Stimulated activated naive B cell treated with anti-CD40 and anti-IgM and Interleukin-4, amounts not matched to agents 10 μg/mL and 1 μg/mL and 100 μg/mL, for 72 hours (primary cell): ENCODE measurements around the gene IQCH.
"Not testable (repeated sequence)": the region's sequence is repeated elsewhere in the genome, so short reads cannot be mapped to it uniquely, and the experiment has no call there.

Experiments
- ATAC-seq, 2 donors: fragments of 150-1000 bp; cut with Tn5 transposase; replicated peaks; 2 replicates each; pipeline ENCODE4 v1.10.0; 2021; ENCODE audit warnings: moderate library complexity in 1 of 2
- DNase-seq: peaks from one replicate; pipeline ENCODE4 v3.0.0; 2021
- H3K27ac Mint-ChIP-seq: one replicate; pipeline ENCODE4 v1.8.0; 2022; ENCODE audit warnings: mild to moderate bottlenecking, mixed read lengths
- H3K27me3 Mint-ChIP-seq, 2 donors: one replicate each; pipeline ENCODE4 v1.8.0; 2022; ENCODE audit warnings: mixed read lengths in 2 of 2
- H3K36me3 Mint-ChIP-seq, 2 donors: one replicate each; pipeline ENCODE4 v1.8.0; 2022; ENCODE audit warnings: mixed read lengths in 2 of 2, mild to moderate bottlenecking in 1 of 2
- H3K4me1 Mint-ChIP-seq, 2 donors: one replicate each; pipeline ENCODE4 v1.8.0; 2022; ENCODE audit warnings: mixed read lengths in 2 of 2, mild to moderate bottlenecking in 1 of 2
- H3K4me3 Mint-ChIP-seq, 2 donors: one replicate each; pipeline ENCODE4 v1.8.0; 2022; ENCODE audit warnings: mild to moderate bottlenecking in 2 of 2, mixed read lengths in 2 of 2, moderate library complexity in 1 of 2
- H3K9me3 Mint-ChIP-seq, 2 donors: one replicate each; pipeline ENCODE4 v1.8.0; 2022; ENCODE audit warnings: mixed read lengths in 2 of 2, mild to moderate bottlenecking in 1 of 2

IQCH gene

GRCh38 chr15:67415181-67415580, 160.6 kb downstream of the IQCH start:
- Mint-ChIP-seq H3K9me3 (no peaks in the 10 kb centered on the region), H3K27me3 (peaks cover 0 to 4% of the 10 kb centered on the region in 2 donors), H3K36me3 (peaks cover 3 to 8% of the 10 kb centered on the region in 2 donors), H3K27ac (no peak overlapping the region), H3K4me3 (no peak overlapping the region), H3K4me1 (no peaks in the 10 kb centered on the region)
- ATAC-seq (no peak), DNase-seq (no peak)

- ATAC-seq, result no peak
- Mint-ChIP-seq H3K27me3 (peaks cover 0 to 4% of the 10 kb centered on the region in 2 donors), H3K4me3 (no peak overlapping the region), H3K36me3 (peaks cover 3 to 8% of the 10 kb centered on the region in 2 donors), H3K4me1 (no peaks in the 10 kb centered on the region), H3K27ac (no peak overlapping the region), H3K9me3 (no peaks in the 10 kb centered on the region)
- no peak for DNase-seq
These were observed 162.3 kb downstream of the IQCH start for GRCh38 chr15:67416891-67417290.

GRCh38 chr15:67419705-67420104, 165.1 kb downstream of the IQCH start:
- H3K4me1 Mint-ChIP-seq, result no peaks in the 10 kb centered on the region
- no peak overlapping the region for H3K4me3 Mint-ChIP-seq
- no peak for ATAC-seq
- no peaks in the 10 kb centered on the region for H3K9me3 Mint-ChIP-seq
- DNase-seq, result no peak
- H3K27me3 Mint-ChIP-seq, result peaks cover 0 to 3% of the 10 kb centered on the region in 2 donors
- H3K36me3 Mint-ChIP-seq, result peaks cover 0 to 4% of the 10 kb centered on the region in 2 donors
- H3K27ac Mint-ChIP-seq, result peak overlapping the region; percentile 51

DNA sequence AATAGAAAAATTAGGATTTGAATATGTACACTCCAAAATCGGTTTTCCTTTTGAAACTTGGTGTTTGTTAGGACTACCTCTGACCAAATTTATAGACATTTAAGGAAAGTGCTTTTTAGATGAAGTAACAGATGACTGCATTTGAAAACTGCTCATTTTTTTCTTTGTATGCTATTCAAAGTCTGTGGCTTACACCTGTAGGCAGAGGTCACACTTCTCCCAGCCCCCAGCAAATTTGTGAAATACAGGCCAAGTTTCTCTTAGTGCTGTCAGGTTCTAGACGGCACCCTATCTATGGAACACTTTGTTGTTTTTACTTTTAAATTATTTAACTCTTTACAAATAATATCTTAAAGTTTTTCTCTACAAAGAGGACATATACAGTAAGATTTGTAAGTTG, 165.6 kb downstream of the IQCH start:
- Mint-ChIP-seq H3K9me3 (no peaks in the 10 kb centered on the region), H3K27ac (no peak overlapping the region), H3K4me3 (no peak overlapping the region), H3K27me3 (no peaks in the 10 kb centered on the region), H3K4me1 (no peaks in the 10 kb centered on the region), H3K36me3 (no peaks in the 10 kb centered on the region)
- DNase-seq, result no peak
- no peak for ATAC-seq

- Mint-ChIP-seq H3K9me3 (no peaks in the 10 kb centered on the region), H3K27me3 (no peaks in the 10 kb centered on the region), H3K4me3 (no peak overlapping the region), H3K4me1 (no peaks in the 10 kb centered on the region), H3K27ac (no peak overlapping the region), H3K36me3 (no peaks in the 10 kb centered on the region)
- DNase-seq, result no peak
- ATAC-seq, result no peak
These were observed 166.5 kb downstream of the IQCH start for GRCh38 chr15:67421105-67421504.

GRCh38 chr15:67422296-67422695, 167.7 kb downstream of the IQCH start:
- no peaks in the 10 kb centered on the region for H3K9me3 Mint-ChIP-seq

GRCh38 chr15:67433495-67434099, 179.0 kb downstream of the IQCH start:
- H3K9me3 Mint-ChIP-seq, result no peaks in the 10 kb centered on the region
- no peak overlapping the region for H3K4me3 Mint-ChIP-seq
- ATAC-seq (peak in 1 of 2 donors; percentile 43), DNase-seq (no peak)
- peaks cover 11 to 19% of the 10 kb centered on the region in 2 donors for H3K36me3 Mint-ChIP-seq
- no peak overlapping the region for H3K27ac Mint-ChIP-seq
- no peaks in the 10 kb centered on the region for H3K4me1 Mint-ChIP-seq
- H3K27me3 Mint-ChIP-seq, result no peaks in the 10 kb centered on the region

More at GRCh38 chr15:67422296-67422695, 167.7 kb downstream of the IQCH start:
- Mint-ChIP-seq H3K27ac (no peak overlapping the region), H3K4me3 (no peak overlapping the region), H3K4me1 (no peaks in the 10 kb centered on the region), H3K36me3 (no peaks in the 10 kb centered on the region), H3K27me3 (no peaks in the 10 kb centered on the region)
- DNase-seq (no peak), ATAC-seq (no peak)

DNA sequence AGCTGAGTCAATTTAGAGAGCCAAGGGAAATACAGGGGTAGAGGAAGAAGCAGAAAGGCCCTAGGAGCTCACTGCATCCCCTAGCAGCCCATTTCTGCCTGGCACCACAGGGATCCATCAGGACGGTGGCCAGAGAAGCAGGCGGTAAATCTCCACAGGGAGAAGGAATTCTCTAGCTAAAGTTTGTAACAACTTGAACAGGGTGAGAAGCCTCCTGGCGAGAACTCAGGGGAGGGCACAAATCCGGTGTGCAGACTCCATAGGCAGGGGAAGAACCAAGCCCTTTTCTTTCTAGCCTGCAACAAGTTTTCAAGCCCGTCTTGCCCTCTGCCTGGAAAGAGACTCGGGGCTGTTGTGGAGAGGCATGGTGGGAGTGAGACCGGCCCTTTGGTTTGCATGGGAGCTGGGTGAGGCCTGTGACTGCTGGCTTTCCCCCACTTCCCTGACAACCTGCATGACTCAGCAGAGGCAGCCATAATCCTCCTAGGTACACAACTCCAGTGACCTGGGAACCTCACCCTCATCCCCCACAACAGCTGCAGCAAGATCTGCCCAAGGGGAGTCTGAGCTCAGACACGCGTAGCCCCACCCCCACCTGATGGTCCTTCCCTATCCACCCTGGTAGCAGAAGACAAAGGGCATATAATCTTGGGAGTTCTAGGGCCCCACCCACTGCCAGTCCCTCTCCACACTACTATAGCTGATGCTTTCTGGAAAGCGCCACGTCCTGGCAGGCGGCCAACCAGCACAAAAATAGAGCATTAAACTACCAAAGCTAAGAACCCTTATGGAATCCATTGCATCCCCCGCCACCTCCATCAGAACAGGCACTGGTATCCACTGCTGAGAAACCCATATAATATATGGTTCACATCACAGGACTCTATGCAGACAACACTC, 182.0 kb downstream of the IQCH start:
- H3K9me3 Mint-ChIP-seq, H3K4me3 Mint-ChIP-seq, H3K27me3 Mint-ChIP-seq, ATAC-seq, DNase-seq, H3K4me1 Mint-ChIP-seq, H3K27ac Mint-ChIP-seq: not testable (repeated sequence)
- H3K36me3 Mint-ChIP-seq, result peaks cover 19 to 35% of the 10 kb centered on the region in 2 donors

DNA sequence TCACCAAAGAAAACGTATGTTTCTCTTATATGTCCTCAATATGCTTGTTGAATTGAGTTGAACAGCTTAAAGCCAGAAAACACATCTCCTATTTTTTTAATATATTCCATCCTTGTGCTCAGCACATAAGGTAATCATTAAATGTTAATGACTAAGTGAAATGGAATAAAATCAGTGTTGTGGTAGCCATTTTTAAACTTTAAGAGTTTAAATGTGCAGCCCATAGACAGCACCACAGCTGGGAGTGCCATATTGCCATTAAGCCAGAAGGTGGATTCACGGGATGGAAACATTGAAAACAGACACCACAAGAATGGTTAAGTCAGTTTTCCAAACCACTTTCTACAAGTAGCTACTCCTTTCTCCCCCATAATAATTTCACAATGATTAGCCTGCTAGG, 189.5 kb downstream of the IQCH start:
- no peak for DNase-seq
- Mint-ChIP-seq H3K4me3 (no peak overlapping the region), H3K4me1 (no peaks in the 10 kb centered on the region), H3K27me3 (no peaks in the 10 kb centered on the region), H3K27ac (no peak overlapping the region), H3K36me3 (peaks cover 12 to 23% of the 10 kb centered on the region in 2 donors), H3K9me3 (peaks cover 6 to 9% of the 10 kb centered on the region in 2 donors)
- no peak for ATAC-seq

DNA sequence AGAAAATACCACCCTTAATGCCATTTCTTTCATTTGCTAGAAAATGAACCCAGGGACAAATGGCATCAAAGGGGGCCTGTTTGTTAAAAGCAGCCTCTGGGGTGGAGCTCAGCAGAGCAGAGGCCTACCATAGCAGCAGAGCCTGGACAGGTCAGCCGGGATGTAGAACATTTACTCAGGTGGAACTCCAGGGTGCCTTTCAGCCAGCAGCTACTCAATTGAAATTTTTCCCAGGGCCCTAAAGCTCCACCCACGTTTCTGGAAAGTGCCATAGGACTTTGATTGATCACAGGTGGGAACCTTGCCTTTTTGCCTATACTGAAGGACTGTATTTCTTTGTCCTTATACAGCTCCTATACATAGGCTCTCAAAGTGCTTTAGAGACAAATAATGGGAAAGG, 191.9 kb downstream of the IQCH start:
- H3K4me3 Mint-ChIP-seq, result no peak overlapping the region
- DNase-seq (no peak), ATAC-seq (no peak)
- H3K4me1 Mint-ChIP-seq, result no peaks in the 10 kb centered on the region
- H3K36me3 Mint-ChIP-seq, result peaks cover 2 to 4% of the 10 kb centered on the region in 2 donors
- H3K9me3 Mint-ChIP-seq, result peaks cover 3% of the 10 kb centered on the region in 2 donors
- H3K27me3 Mint-ChIP-seq, result no peaks in the 10 kb centered on the region
- H3K27ac Mint-ChIP-seq, result no peak overlapping the region

DNA sequence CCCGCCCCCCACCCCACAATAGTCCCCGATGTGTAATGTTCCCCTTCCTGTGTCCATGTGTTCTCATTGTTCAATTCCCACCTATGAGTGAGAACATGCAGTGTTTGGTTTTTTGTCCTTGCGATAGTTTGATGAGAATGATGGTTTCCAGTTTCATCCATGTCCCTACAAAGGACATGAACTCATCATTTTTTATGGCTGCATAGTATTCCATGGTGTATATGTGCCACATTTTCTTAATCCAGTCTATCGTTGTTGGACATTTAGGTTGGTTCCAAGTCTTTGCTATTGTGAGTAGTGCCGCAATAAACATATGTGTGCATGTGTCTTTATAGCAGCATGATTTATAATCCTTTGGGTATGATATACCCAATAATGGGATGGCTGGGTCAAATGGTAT, 193.8 kb downstream of the IQCH start:
- not testable (repeated sequence) for ATAC-seq

DNA sequence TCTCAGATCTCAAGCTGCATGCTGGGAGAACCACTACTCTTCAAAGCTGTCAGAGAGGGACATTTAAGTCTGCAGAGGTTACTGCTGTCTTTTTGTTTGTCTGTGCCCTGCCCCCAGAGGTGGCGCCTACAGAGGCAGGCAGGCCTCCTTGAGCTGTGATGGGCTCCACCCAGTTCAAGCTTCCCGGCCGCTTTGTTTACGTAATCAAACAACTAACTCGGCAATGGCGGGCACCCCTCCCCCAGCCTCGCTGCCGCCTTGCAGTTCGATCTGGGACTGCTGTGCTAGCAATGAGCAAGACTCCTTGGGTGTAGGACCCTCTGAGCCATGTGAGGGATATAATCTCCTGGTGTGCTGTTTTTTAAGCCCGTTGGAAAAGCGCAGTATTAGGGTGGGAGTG, 199.1 kb downstream of the IQCH start:
- not testable (repeated sequence) for H3K27ac Mint-ChIP-seq, H3K4me3 Mint-ChIP-seq

More for the DNA sequence above, 193.8 kb downstream of the IQCH start:
- H3K4me1 Mint-ChIP-seq, H3K9me3 Mint-ChIP-seq, H3K27ac Mint-ChIP-seq, H3K36me3 Mint-ChIP-seq, DNase-seq, H3K4me3 Mint-ChIP-seq, H3K27me3 Mint-ChIP-seq: not testable (repeated sequence)

DNA sequence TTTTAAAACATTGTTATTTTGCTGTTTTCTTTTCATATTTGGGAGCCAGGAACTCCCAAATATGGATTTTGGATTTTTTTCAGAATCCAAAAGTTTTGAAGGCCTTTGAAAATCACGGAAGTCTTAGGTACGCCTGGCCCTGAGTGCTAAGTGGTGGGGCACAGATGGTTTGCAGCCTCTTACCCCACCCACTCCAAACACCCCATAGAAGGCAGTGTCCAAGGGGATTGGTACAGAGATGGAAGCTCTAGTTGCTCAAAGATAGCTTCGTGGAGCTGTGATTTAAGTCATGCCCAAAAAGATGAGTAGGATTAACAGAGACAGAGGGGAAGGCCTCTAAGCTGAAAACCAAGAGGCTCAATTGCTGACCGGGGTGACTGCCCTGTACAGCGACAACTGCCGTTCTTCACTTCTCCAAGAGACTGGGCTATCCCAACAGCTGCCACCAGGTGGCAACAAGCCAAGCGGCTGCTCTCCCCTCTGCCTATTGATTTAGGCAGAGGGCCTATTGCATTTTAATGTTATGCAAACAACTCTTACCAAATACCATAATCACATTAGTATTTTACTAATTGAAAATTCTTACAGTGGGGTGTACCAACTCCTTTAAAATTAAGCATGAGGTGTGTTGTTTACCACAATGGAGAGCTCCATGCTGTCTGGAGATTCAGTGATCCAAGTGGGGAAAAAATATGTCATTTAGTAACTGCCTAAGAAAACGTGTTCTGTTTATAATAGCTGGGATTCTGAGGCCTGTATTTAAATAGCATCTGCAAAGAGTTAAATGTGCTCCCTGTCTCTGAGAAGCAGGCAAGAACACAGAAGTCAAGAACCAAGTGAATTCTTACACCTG, 202.3 kb downstream of the IQCH start:
- peaks cover 0 to under 1% of the 10 kb centered on the region in 2 donors for H3K9me3 Mint-ChIP-seq
- peaks cover 0 to 4% of the 10 kb centered on the region in 2 donors for H3K4me1 Mint-ChIP-seq
- H3K4me3 Mint-ChIP-seq, result no peak overlapping the region
- ATAC-seq (peak; percentile 92 to 98), DNase-seq (peak; percentile 69)
- H3K27ac Mint-ChIP-seq, result no peak overlapping the region
- H3K27me3 Mint-ChIP-seq, result no peaks in the 10 kb centered on the region
- H3K36me3 Mint-ChIP-seq, result peaks cover 9 to 14% of the 10 kb centered on the region in 2 donors

More for the DNA sequence above, 199.1 kb downstream of the IQCH start:
- not testable (repeated sequence) for ATAC-seq, H3K27me3 Mint-ChIP-seq, DNase-seq, H3K4me1 Mint-ChIP-seq, H3K9me3 Mint-ChIP-seq, H3K36me3 Mint-ChIP-seq

DNA sequence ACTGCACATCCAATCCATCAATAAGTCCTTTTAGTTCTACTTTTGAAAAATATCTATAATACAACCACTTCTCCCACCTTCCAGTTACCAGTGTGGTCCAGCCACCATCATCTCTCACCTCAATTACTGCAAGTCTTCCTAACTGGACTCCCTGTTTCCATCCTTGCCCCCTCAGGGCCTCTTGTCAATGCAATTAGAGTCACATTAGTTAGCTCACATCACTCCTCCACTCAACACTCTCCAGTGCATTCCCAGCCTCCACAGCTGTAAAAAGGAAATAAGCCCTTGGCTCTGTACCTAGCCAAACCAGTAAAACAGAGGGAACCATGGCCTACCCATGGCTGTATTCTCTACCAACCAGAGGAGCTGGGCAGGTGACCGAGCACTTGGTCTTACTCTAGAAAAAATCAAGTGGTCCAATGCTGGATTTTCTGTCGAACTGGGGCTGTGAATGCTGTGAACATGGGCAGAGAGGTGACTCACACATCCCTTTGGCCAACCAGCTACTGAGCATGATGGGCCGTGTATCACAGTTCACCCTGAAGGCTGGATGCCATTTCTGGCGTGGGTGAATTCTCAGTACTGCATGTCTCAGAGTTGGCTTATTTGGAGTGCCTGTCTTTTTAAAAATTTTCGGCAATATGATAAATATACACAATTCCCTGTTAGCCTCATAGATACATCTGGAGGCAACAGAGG, 203.9 kb downstream of the IQCH start:
- Mint-ChIP-seq H3K27me3 (no peaks in the 10 kb centered on the region), H3K9me3 (no peaks in the 10 kb centered on the region), H3K36me3 (peaks cover 5 to 11% of the 10 kb centered on the region in 2 donors), H3K4me1 (peaks cover 0 to 4% of the 10 kb centered on the region in 2 donors), H3K4me3 (no peak overlapping the region), H3K27ac (no peak overlapping the region)
- ATAC-seq (no peak), DNase-seq (no peak)
